B cell (primary cell): ENCODE results near the gene PHRF1.

Experiments
- EZH2 ChIP-seq: IDR thresholded peaks from 2 replicates; pipeline ENCODE4 v1.6.1; 2012; ENCODE audit warnings: borderline replicate concordance, low read depth, mild to moderate bottlenecking, moderate library complexity, low read length; ENCODE audit not compliant: insufficient read depth, poor library complexity, severe bottlenecking
- TF ChIP-seq, protein P1 (sequence below): fragments of 200-600 bp; IDR thresholded peaks from one replicate; pipeline ENCODE4 v1.8.0; 2022; ENCODE audit warnings: antibody characterized with exemption, mild to moderate bottlenecking

- TF ChIP-seq, protein P1, sequence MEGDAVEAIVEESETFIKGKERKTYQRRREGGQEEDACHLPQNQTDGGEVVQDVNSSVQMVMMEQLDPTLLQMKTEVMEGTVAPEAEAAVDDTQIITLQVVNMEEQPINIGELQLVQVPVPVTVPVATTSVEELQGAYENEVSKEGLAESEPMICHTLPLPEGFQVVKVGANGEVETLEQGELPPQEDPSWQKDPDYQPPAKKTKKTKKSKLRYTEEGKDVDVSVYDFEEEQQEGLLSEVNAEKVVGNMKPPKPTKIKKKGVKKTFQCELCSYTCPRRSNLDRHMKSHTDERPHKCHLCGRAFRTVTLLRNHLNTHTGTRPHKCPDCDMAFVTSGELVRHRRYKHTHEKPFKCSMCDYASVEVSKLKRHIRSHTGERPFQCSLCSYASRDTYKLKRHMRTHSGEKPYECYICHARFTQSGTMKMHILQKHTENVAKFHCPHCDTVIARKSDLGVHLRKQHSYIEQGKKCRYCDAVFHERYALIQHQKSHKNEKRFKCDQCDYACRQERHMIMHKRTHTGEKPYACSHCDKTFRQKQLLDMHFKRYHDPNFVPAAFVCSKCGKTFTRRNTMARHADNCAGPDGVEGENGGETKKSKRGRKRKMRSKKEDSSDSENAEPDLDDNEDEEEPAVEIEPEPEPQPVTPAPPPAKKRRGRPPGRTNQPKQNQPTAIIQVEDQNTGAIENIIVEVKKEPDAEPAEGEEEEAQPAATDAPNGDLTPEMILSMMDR, result no peak
- no peak for TF ChIP-seq EZH2
Measured at GRCh38 chr11:557328-558132, 18.7 kb upstream of the PHRF1 start.
